Chondrocyte (in vitro differentiated cells): ENCODE data around the gene AIRE. TPM values are rescaled to one million over a fixed set of nuclear protein-coding genes. Genes with fewer than 3 reads are reported as not detected.
"Not testable (repeated sequence)": the region's sequence is repeated elsewhere in the genome, so short reads cannot be mapped to it uniquely, and the experiment has no call there.

Experiments used
- DNase-seq: peaks from one replicate; pipeline ENCODE4 v3.0.0; 2021; ENCODE audit warnings: mixed read lengths, low spot score
- H3K27ac Mint-ChIP-seq: one replicate; pipeline ENCODE4 v1.8.0; 2021; ENCODE audit warnings: mild to moderate bottlenecking, moderate library complexity, mixed read lengths; ENCODE audit not compliant: unreplicated experiment
- H3K27me3 Mint-ChIP-seq: 2 replicates; pipeline ENCODE4 v1.8.0; 2021; ENCODE audit warnings: low read depth, mixed read lengths
- H3K36me3 Mint-ChIP-seq: 2 replicates; pipeline ENCODE4 v1.8.0; 2021; ENCODE audit warnings: low read depth, mixed read lengths
- H3K4me1 Mint-ChIP-seq: 2 replicates; pipeline ENCODE4 v1.8.0; 2021; ENCODE audit warnings: low read depth, mild to moderate bottlenecking, mixed read lengths
- H3K4me3 Mint-ChIP-seq: one replicate; pipeline ENCODE4 v1.8.0; 2021; ENCODE audit warnings: mild to moderate bottlenecking, moderate library complexity, mixed read lengths; ENCODE audit not compliant: unreplicated experiment
- H3K9me3 Mint-ChIP-seq: 2 replicates; pipeline ENCODE4 v1.8.0; 2021; ENCODE audit warnings: low read depth, mixed read lengths
- long read RNA-seq: library from polyadenylated mRNA; stranded (forward); transcript quantifications from one replicate; pipeline ENCODE4 v2.0.0, GENCODE V29; 2021
- total RNA-seq: library from RNA; stranded (reverse); gene quantifications from 3 replicates; pipeline ENCODE4 v1.2.1, GENCODE V29; 2021
- TF ChIP-seq, protein P1 (sequence below): fragments of 200-600 bp; sonication (generic); IDR thresholded peaks from 2 replicates; pipeline ENCODE4 v1.5.0; 2021; ENCODE audit warnings: antibody characterized with exemption, mild to moderate bottlenecking, moderate library complexity

AIRE gene
- total RNA-seq = not detected in 3 replicates
- long read RNA-seq = 0 reads

DNA sequence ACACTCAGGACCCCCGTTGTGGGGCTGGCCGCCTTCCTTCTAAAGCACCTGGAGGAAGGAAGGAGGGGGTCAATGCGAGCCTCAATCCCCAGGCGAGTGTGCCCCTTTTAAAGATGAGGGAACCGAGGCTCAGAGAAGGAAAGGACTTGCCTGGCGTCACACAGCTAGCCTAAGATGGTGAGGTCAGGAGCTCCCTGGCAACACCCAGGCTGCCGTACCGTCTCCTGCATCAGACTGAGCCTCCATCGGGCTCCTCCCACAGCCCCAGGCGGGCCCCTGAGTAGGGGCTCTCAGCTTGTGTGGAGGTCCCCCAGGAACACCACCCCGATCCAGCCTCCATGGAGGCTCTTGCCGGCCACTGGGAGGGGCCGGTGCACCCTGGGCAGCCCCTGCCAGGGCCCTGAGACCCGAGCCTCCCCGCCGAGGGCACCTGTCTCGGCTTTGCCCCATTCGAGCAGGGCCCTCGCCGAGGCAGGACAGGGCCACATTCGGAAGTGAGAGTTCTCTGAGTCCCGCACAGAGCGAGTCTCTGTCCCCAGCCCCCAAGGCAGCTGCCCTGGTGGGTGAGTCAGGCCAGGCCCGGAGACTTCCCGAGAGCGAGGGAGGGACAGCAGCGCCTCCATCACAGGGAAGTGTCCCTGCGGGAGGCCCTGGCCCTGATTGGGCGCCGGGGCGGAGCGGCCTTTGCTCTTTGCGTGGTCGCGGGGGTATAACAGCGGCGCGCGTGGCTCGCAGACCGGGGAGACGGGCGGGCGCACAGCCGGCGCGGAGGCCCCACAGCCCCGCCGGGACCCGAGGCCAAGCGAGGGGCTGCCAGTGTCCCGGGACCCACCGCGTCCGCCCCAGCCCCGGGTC, at the start of gene AIRE:
TSS of gene AIRE (plus strand) at position 739 of the 855 bp plus-strand sequence. CDS start 131 bp downstream, outside the sequence.
- no peak within 1 kb of the TSS for H3K4me3 Mint-ChIP-seq
- H3K9me3 Mint-ChIP-seq = no peaks in the 10 kb centered on the region
- no peak within 1 kb of the TSS for H3K27ac Mint-ChIP-seq
- no peaks in the 10 kb centered on the region for H3K36me3 Mint-ChIP-seq
- DNase-seq = no peak
- peaks cover 7% of the 10 kb centered on the region for H3K27me3 Mint-ChIP-seq
- TF ChIP-seq, protein P1, sequence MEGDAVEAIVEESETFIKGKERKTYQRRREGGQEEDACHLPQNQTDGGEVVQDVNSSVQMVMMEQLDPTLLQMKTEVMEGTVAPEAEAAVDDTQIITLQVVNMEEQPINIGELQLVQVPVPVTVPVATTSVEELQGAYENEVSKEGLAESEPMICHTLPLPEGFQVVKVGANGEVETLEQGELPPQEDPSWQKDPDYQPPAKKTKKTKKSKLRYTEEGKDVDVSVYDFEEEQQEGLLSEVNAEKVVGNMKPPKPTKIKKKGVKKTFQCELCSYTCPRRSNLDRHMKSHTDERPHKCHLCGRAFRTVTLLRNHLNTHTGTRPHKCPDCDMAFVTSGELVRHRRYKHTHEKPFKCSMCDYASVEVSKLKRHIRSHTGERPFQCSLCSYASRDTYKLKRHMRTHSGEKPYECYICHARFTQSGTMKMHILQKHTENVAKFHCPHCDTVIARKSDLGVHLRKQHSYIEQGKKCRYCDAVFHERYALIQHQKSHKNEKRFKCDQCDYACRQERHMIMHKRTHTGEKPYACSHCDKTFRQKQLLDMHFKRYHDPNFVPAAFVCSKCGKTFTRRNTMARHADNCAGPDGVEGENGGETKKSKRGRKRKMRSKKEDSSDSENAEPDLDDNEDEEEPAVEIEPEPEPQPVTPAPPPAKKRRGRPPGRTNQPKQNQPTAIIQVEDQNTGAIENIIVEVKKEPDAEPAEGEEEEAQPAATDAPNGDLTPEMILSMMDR = no peak
- H3K4me1 Mint-ChIP-seq = no peaks in the 10 kb centered on the region

DNA sequence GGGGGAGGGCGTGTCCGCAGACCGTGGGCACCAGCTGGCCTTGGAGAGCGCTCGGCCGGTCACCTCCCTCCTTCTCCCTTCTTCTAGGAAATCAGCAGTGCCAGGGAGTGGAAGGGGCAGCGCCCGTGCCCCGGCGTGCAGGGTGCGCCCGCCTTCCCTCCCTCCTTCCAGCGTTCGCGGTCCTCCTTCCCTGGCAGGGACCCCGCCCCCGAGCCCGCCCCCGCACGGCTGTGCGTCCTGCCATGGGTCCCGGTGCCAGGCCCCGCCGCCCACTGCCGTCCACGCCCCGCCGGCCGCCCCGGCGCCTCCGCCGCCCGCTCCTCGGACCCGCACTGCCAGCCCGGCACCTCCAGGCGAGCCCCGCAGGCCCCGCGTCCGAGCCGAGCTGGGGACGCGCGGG, 45.3 kb upstream of the AIRE start:
- H3K36me3 Mint-ChIP-seq, H3K27ac Mint-ChIP-seq, DNase-seq, H3K4me3 Mint-ChIP-seq, H3K27me3 Mint-ChIP-seq, H3K4me1 Mint-ChIP-seq, H3K9me3 Mint-ChIP-seq: not testable (repeated sequence)

DNA sequence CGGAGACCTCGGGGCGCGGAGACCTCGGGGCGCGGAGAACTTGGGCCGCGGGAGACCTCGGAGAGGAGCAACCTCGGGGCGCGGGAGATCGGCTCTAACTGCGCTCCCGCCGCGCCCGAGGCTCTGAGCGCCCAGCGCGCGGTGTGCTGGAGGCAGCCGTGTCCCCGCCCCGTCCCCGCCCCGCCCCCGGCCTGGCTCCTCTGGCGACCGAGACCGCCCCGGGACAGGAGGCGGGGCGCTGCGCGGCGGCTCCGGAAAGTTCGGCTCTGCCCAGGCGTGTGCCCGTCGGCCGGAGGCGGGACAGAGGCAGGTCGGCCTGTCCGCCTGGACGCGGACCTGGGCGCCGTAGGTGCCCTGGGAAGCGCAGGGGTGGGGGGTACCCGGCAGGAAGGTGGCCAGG, 44.8 kb upstream of the AIRE start, which contains the start of gene ICOSLG:
TSS of gene ICOSLG (minus strand) at position 102 of the 400 bp plus-strand sequence. CDS start 126 bp downstream, outside the sequence.
- H3K27ac Mint-ChIP-seq, H3K36me3 Mint-ChIP-seq, DNase-seq, H3K9me3 Mint-ChIP-seq, H3K27me3 Mint-ChIP-seq, H3K4me3 Mint-ChIP-seq, H3K4me1 Mint-ChIP-seq: not testable (repeated sequence)

DNA sequence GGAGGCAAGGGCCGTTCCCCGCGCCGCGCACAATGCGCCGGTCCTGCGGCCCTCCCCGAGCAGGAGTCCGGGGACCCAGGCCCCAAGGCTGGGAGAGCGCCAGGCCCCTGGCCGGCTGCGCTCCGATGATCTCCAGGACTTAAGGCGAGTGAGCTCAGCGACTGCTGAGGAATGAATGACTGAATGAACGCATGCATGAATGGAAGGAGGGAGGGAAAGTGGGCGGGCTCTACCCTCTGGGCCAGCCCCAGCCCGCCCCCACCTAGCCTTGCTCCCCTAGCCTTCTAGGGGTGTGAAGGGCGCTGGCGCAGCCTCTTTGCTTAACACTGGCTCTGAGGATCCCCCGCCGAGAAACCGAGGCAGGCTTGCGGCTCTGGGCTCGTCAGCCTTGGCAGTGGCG, 44.4 kb upstream of the AIRE start:
- not testable (repeated sequence) for H3K36me3 Mint-ChIP-seq, DNase-seq, H3K9me3 Mint-ChIP-seq, H3K4me3 Mint-ChIP-seq, H3K27me3 Mint-ChIP-seq, H3K4me1 Mint-ChIP-seq, H3K27ac Mint-ChIP-seq

DNA sequence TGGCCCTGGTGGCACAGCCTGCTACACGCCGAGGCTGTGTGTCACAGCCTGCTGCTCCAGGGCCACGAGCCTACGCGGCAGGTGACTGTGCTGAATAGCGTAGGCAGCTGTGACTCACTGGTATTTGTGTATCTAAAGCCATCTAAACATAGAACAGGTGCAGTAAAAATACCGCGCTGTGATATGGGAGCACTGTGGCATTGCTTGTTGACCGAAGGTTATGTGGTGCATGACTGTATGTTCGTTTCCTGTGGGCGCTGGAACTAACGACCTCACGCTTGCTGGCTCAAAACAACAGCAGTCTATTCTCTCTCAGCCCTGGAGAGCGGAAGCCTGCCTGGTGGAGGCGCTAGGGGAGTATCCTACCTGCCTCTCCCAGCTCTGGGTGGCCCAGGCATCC, 41.7 kb upstream of the AIRE start:
- H3K9me3 Mint-ChIP-seq, H3K4me3 Mint-ChIP-seq, H3K4me1 Mint-ChIP-seq, H3K36me3 Mint-ChIP-seq, H3K27me3 Mint-ChIP-seq, H3K27ac Mint-ChIP-seq, DNase-seq: not testable (repeated sequence)

DNA sequence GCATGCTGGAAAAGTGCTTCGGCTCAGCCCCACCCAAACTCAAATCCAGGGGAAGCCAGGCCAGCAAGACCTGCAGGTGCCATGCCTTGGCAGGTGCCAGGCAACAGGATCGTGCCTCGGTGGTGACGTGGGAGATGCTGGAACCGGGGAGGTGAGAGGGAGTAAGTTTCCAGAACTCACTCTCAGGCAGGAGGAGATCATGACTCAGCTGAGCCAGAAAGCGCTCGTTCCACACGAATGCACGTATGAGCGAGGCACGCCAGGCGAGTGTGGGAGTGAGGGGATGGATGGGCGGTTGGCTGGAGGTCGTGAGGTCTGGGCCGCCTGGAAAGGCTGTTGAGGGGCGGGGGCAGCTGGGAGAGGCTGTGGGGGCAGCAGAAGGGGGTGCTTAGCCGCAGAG, 37.8 kb upstream of the AIRE start:
- not testable (repeated sequence) for DNase-seq, H3K36me3 Mint-ChIP-seq, H3K27me3 Mint-ChIP-seq, H3K9me3 Mint-ChIP-seq, H3K27ac Mint-ChIP-seq, H3K4me3 Mint-ChIP-seq, H3K4me1 Mint-ChIP-seq

DNA sequence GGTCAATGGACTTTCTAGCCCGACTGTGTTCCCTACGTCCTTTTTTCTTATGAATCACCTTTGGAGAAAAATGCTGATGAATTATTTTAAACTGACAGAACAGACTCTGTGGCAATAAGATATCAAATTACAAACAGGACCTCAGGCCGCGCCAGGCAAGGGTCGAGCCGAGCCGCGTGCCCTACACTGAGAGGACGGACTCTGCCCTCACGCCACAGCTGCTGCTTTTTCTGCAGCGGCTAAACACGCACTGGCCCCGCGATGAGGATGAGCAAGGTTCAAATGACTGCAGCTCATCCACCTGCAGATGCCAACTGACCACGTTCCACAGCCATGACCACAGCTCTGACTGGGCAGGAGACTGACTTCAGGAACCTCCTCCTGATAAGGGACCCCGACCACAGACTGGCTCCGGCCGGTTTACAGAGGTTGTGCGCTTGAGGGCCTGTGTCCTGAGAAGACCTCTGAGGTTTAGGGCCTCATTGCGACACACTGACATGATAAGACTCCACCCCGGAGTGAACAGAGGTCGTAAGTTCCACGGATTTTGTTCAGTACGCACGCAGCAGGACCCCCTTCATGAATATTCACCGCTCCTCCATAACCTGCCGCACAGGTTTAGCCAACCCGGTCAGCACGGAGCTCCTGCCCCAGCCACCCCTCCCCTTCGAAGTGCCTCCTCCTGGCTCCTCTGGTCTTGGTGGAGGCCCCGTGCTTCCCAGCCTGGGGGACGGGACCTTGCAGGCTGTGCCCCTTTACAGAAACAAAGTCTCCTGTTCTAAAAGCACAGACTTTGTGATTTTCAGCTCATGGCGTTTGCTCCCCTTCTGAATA, 36.3 kb upstream of the AIRE start:
- not testable (repeated sequence) for H3K4me3 Mint-ChIP-seq, H3K27me3 Mint-ChIP-seq, H3K4me1 Mint-ChIP-seq, H3K36me3 Mint-ChIP-seq, H3K27ac Mint-ChIP-seq, H3K9me3 Mint-ChIP-seq, DNase-seq
